Neuronal stem cell (in vitro differentiated cells): Measurements from ENCODE around the gene TNNC1.

ENCODE experiments used
- DNase-seq: peaks from one replicate; pipeline ENCODE4 v3.0.0-alpha.2; 2013; ENCODE audit warnings: low spot score
- H2AFZ ChIP-seq: one replicate; pipeline ENCODE4 v1.6.1; 2013; ENCODE audit warnings: mild to moderate bottlenecking, low read length, inconsistent platforms
- H2AK5ac ChIP-seq: 2 replicates; pipeline ENCODE4 v1.6.1; 2013; ENCODE audit warnings: low read depth, mild to moderate bottlenecking, inconsistent platforms, low read length, moderate library complexity, mixed read lengths
- H2BK120ac ChIP-seq: 2 replicates; pipeline ENCODE4 v1.6.1; 2013; ENCODE audit warnings: low read depth, mild to moderate bottlenecking, inconsistent platforms, low read length, moderate library complexity, mixed read lengths
- H2BK12ac ChIP-seq: one replicate; pipeline ENCODE4 v1.6.1; 2013; ENCODE audit warnings: low read length, inconsistent platforms
- H2BK15ac ChIP-seq: 2 replicates; pipeline ENCODE4 v1.6.1; 2013; ENCODE audit warnings: mild to moderate bottlenecking, low read length, inconsistent platforms, mixed read lengths
- H2BK5ac ChIP-seq: one replicate; pipeline ENCODE4 v1.6.1; 2013; ENCODE audit warnings: inconsistent platforms, mild to moderate bottlenecking, low read length, moderate library complexity
- H3K14ac ChIP-seq: one replicate; pipeline ENCODE4 v1.6.1; 2013; ENCODE audit warnings: low read length, inconsistent platforms
- H3K18ac ChIP-seq: 2 replicates; pipeline ENCODE4 v1.6.1; 2013; ENCODE audit warnings: low read length, inconsistent platforms
- H3K23ac ChIP-seq: 2 replicates; pipeline ENCODE4 v1.6.1; 2013; ENCODE audit warnings: low read depth, mild to moderate bottlenecking, mixed read lengths, low read length, inconsistent platforms; ENCODE audit not compliant: poor library complexity
- H3K27ac ChIP-seq: replicated peaks from 3 replicates; pipeline ENCODE4 v1.5.1; 2013; ENCODE audit warnings: low read length, inconsistent platforms
- H3K27me3 ChIP-seq, 3 experiments: 2 replicates each; pipeline ENCODE4 v1.6.1; 2013; ENCODE audit warnings: low read length in 3 of 3, mild to moderate bottlenecking in 2 of 3, inconsistent platforms in 1 of 3, low read depth in 1 of 3, mixed read lengths in 1 of 3, moderate library complexity in 1 of 3; ENCODE audit not compliant: control insufficient read depth in 3 of 3, insufficient read depth in 3 of 3
- H3K36me3 ChIP-seq, 2 donors: replicated peaks in 1 of 2; 2 replicates each; pipeline ENCODE4 v1.6.1; 2013; ENCODE audit warnings: low read length in 2 of 2; ENCODE audit not compliant: control insufficient read depth in 2 of 2, insufficient read depth in 2 of 2
- H3K4ac ChIP-seq: 2 replicates; pipeline ENCODE4 v1.6.1; 2013; ENCODE audit warnings: inconsistent platforms, mild to moderate bottlenecking, low read length, moderate library complexity
- H3K4me1 ChIP-seq, 2 donors: 1 replicate in 1 of 2; 2 replicates in 1 of 2; pipeline ENCODE4 v1.6.1; 2013; ENCODE audit warnings: low read length in 2 of 2, low read depth in 1 of 2; ENCODE audit not compliant: control insufficient read depth in 2 of 2, insufficient read depth in 1 of 2
- H3K4me2 ChIP-seq: one replicate; pipeline ENCODE4 v1.6.1; 2013; ENCODE audit warnings: mild to moderate bottlenecking, low read length, inconsistent platforms; ENCODE audit not compliant: insufficient read depth, poor library complexity, severe bottlenecking
- H3K4me3 ChIP-seq, 2 donors: 2 replicates each; pipeline ENCODE4 v1.5.1; 2013; ENCODE audit warnings: low read length in 2 of 2, mild to moderate bottlenecking in 2 of 2, inconsistent platforms in 1 of 2, moderate library complexity in 1 of 2
- H3K79me1 ChIP-seq: one replicate; pipeline ENCODE4 v1.6.1; 2013; ENCODE audit warnings: low read depth, mild to moderate bottlenecking, inconsistent platforms, low read length, moderate library complexity
- H3K9ac ChIP-seq: one replicate; pipeline ENCODE4 v1.6.1; 2013; ENCODE audit warnings: mild to moderate bottlenecking, low read depth, low read length, inconsistent platforms; ENCODE audit not compliant: poor library complexity
- H3K9me3 ChIP-seq, 2 donors: replicated peaks in 1 of 2; 2 replicates each; pipeline versions ENCODE3 to v1.6.1; 2013; ENCODE audit warnings: low read length in 2 of 2, mild to moderate bottlenecking in 2 of 2, inconsistent platforms in 1 of 2, low read depth in 1 of 2, mixed read lengths in 1 of 2, moderate library complexity in 1 of 2; ENCODE audit not compliant: control insufficient read depth in 2 of 2, insufficient read depth in 1 of 2
- H4K8ac ChIP-seq: one replicate; pipeline ENCODE4 v1.6.1; 2013; ENCODE audit warnings: low read depth, mild to moderate bottlenecking, inconsistent platforms, low read length, moderate library complexity
- H4K91ac ChIP-seq: one replicate; pipeline ENCODE4 v1.6.1; 2013; ENCODE audit warnings: low read length, low read depth, mild to moderate bottlenecking, inconsistent platforms; ENCODE audit not compliant: poor library complexity
- WGBS, 2 donors: extraction: QIAGEN DNeasy Blood & Tissue Kit; methylation state at CpG; one replicate each; pipeline ENCODE4 v1.1.7; 2013; ENCODE audit warnings: missing lambda C conversion rate in 2 of 2, mixed read lengths in 1 of 2; ENCODE audit not compliant: insufficient read length in 2 of 2, insufficient replicate concordance in 1 of 2; ENCODE audit errors: extremely low coverage in 2 of 2; 5-methylcytosine and 5-hydroxymethylcytosine counted together

The TNNC1 gene

DNA sequence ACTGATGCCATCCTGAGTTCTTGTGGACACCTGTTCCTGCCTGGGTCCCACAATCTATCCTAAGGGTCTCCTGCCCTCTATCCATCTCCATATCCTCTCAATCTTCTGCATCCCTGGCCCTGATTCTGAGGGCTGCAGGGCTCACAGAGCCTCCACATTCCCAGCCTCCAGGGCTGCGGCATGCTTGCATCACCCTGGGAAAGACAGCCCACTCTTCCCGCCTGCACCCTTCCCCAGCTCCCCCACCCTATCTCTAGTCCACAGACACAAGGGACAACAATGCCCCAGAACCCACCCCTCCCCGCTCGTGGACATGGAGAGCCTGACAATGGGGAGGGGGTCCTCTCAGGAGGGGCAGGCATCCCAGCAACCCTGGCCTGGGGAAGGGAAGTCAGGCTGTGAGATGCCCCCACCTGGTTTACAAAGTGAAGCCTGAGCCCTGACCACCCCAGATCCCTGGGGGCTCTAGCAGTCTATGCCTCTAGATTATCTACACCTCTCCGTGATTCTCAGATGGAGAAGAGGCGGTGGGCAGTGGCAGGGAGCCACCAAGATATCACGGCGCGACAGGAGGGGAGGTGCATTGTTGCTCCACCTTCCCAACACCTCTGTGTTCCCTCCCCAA lies 19.2 kb downstream of the TNNC1 start:
- peak overlapping the region; percentile 84 for H2AFZ ChIP-seq
- no peak overlapping the region for H4K8ac ChIP-seq
- H3K27me3 ChIP-seq = peaks cover 0 to 13% (median 0%) of the 10 kb centered on the region in 3 experiments
- H2BK15ac ChIP-seq = peak overlapping the region; percentile 55
- no peak for DNase-seq
- H2BK120ac ChIP-seq = no peak overlapping the region
- H3K27ac ChIP-seq = no peak overlapping the region
- H3K18ac ChIP-seq = peak overlapping the region; percentile 29
- H2BK12ac ChIP-seq = no peak overlapping the region
- WGBS, 2 donors = no CpG with 5 or more reads among the region's 9 CpGs
- peak overlapping the region; percentile 67 for H2AK5ac ChIP-seq
- H3K4me3 ChIP-seq = no peak overlapping the region
- H3K4me1 ChIP-seq = peaks cover 14 to 16% of the 10 kb centered on the region in 2 donors
- H2BK5ac ChIP-seq = no peak overlapping the region
- H3K36me3 ChIP-seq = no peaks in the 10 kb centered on the region
- no peak overlapping the region for H4K91ac ChIP-seq
- H3K4me2 ChIP-seq = no peak overlapping the region
- peak overlapping the region; percentile 13 for H3K23ac ChIP-seq
- H3K4ac ChIP-seq = no peak overlapping the region
- no peak overlapping the region for H3K14ac ChIP-seq
- H3K9me3 ChIP-seq = no peaks in the 10 kb centered on the region
- H3K79me1 ChIP-seq = no peaks in the 10 kb centered on the region
- no peak overlapping the region for H3K9ac ChIP-seq

DNA sequence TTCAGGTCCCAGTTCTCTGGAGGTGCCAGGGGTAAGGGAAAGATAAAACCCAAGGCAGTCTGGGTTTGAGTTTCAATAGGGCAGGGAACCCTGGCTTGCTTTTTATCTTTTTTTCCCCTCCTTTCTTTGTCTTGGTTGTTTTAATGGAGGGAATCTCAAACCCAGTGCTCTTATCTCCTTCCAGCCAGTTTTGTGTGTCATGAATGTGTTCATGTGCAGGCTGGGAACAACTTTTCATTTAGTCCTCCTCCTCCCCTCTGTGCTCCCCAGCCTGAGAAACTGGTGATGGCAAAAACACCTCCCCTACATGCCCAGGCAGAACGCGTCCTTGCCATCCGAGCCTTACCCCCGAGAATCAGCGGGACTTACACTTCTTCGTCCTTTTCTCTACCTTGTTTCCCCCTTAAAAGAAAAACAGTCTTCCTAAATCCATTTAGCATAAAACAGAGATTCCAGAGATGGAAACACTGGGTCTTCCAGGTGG lies 19.8 kb downstream of the TNNC1 start:
- Histone ChIP-seq H3K4me1 (peaks cover 14 to 16% of the 10 kb centered on the region in 2 donors), H2AFZ (peak overlapping the region; percentile 84), H3K4me3 (no peak overlapping the region), H2BK5ac (no peak overlapping the region), H2AK5ac (peak overlapping the region; percentile 67), H3K23ac (no peak overlapping the region), H3K9me3 (no peaks in the 10 kb centered on the region), H3K27ac (no peak overlapping the region), H3K14ac (no peak overlapping the region), H3K9ac (no peak overlapping the region), H2BK15ac (peak overlapping the region; percentile 55), H3K36me3 (no peaks in the 10 kb centered on the region), H3K27me3 (peaks cover 0 to 10% (median 0%) of the 10 kb centered on the region in 3 experiments), H3K79me1 (no peaks in the 10 kb centered on the region), H4K91ac (no peak overlapping the region), H2BK120ac (no peak overlapping the region), H2BK12ac (no peak overlapping the region), H4K8ac (no peak overlapping the region), H3K18ac (no peak overlapping the region), H3K4ac (no peak overlapping the region), H3K4me2 (no peak overlapping the region)
- no CpG with 5 or more reads among the region's 6 CpGs for WGBS, 2 donors
- DNase-seq = no peak

DNA sequence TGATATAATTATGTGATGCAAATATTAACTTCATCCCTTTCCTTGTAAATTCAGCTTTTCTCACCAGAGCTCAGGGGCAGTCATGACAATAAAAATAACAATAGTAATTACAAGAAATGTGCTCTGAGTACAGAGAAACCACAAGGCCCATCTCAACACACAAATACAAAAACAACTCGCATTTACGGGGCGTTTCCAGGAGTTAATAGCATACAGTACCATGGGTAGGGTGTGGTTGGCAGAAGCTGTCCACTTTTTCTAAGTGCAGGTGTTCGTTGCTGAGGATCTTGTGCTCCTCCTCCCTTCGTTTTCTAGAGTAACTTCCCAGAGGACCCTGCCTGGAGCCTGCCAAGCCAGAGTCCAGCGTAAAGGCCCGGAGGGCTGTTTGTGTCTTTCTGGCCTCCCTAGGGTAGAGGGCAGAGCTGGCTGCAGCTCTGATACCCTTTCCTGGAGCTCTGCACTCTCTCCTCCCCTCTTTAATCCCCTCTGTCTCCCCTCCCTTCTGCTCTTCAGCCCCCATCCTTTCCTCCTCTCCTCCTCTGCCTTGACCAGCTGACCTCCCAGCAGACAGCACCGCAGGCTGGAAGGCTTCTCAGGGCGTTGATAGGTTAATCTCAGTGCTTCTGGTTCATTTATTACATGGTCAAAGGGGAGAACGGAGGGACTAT lies 20.4 kb downstream of the TNNC1 start:
- Histone ChIP-seq H2AK5ac (no peak overlapping the region), H3K9ac (no peak overlapping the region), H2BK120ac (no peak overlapping the region), H2AFZ (peak overlapping the region; percentile 84), H3K79me1 (no peaks in the 10 kb centered on the region), H2BK5ac (no peak overlapping the region), H3K23ac (no peak overlapping the region), H2BK12ac (no peak overlapping the region), H3K14ac (no peak overlapping the region), H3K9me3 (no peaks in the 10 kb centered on the region), H3K4ac (no peak overlapping the region), H3K18ac (no peak overlapping the region), H4K8ac (no peak overlapping the region), H2BK15ac (no peak overlapping the region), H3K4me1 (peaks cover 14 to 16% of the 10 kb centered on the region in 2 donors), H3K27ac (no peak overlapping the region), H4K91ac (no peak overlapping the region), H3K4me3 (no peak overlapping the region), H3K27me3 (peaks cover 0 to 10% (median 0%) of the 10 kb centered on the region in 3 experiments), H3K4me2 (no peak overlapping the region), H3K36me3 (no peaks in the 10 kb centered on the region)
- WGBS, 2 donors = no CpG with 5 or more reads among the region's 10 CpGs
- DNase-seq = no peak

DNA sequence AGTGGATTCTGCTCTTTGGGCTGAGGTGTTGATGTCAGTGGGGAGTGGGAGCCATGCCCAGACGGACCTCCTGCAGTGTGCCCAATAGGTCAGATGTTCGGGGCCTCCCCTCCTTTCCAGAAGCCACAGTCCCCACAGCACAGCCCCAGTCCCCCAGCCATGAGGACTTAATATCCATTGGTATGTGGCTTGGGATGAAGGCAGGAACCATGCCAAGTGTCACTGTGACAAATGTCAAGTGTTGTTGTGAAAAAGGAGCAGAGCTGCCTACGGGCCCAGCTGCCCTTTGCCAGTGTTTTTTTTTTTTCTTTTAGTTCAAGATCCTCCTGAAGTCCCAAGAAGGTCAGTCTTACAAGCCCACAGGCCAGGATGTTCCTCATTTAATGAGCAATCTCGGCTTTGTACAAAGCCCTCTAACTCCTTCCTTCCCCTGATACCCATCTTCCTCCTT lies 21.1 kb downstream of the TNNC1 start:
- no peak overlapping the region for H3K27ac ChIP-seq
- no peak overlapping the region for H3K4me2 ChIP-seq
- no CpG with 5 or more reads among the region's 4 CpGs for WGBS, 2 donors
- H2BK12ac ChIP-seq = no peak overlapping the region
- H2AK5ac ChIP-seq = no peak overlapping the region
- H3K14ac ChIP-seq = no peak overlapping the region
- H3K36me3 ChIP-seq = no peaks in the 10 kb centered on the region
- H3K4ac ChIP-seq = no peak overlapping the region
- H3K18ac ChIP-seq = no peak overlapping the region
- H3K27me3 ChIP-seq = peaks cover 0 to 10% (median 0%) of the 10 kb centered on the region in 3 experiments
- no peak overlapping the region for H3K9ac ChIP-seq
- no peak overlapping the region for H2BK120ac ChIP-seq
- H2BK15ac ChIP-seq = no peak overlapping the region
- H3K79me1 ChIP-seq = no peaks in the 10 kb centered on the region
- DNase-seq = no peak
- H2AFZ ChIP-seq = no peak overlapping the region
- no peak overlapping the region for H3K23ac ChIP-seq
- H2BK5ac ChIP-seq = no peak overlapping the region
- H4K8ac ChIP-seq = no peak overlapping the region
- no peak overlapping the region for H4K91ac ChIP-seq
- H3K9me3 ChIP-seq = no peaks in the 10 kb centered on the region
- H3K4me3 ChIP-seq = no peak overlapping the region
- H3K4me1 ChIP-seq = peaks cover 14 to 16% of the 10 kb centered on the region in 2 donors
